H1 (cell line): ENCODE measurements around the gene BCL3. TPM values are rescaled to one million over a fixed set of nuclear protein-coding genes. Genes with fewer than 3 reads are reported as not detected.

Source experiments
- CTCF ChIA-PET: fragments of 300-600 bp; sonication (Branson Sonifier 250); formaldehyde crosslinking; loops from one replicate; lab custom pipeline; 2021; ENCODE audit not compliant: partially characterized antibody; lab: Charles Lee
- POLR2A ChIA-PET: fragments of 300-600 bp; sonication (Branson Sonifier 250); formaldehyde crosslinking; loops from one replicate; lab custom pipeline; 2021; ENCODE audit warnings: inconsistent platforms; ENCODE audit not compliant: partially characterized antibody; lab: Charles Lee
- DNase-seq, 2 experiments: peaks; one replicate each; pipeline versions ENCODE4 v3.0.0 to v3.0.0-alpha.2; 2010 to 2022; ENCODE audit warnings: low spot score in 2 of 2, low read depth in 1 of 2, mixed read lengths in 1 of 2
- FAIRE-seq: peaks from 2 replicates; lab custom pipeline; 2011; peaks lifted over from hg19 to GRCh38; lab: Jason Lieb, UNC
- H2AFZ ChIP-seq: 2 replicates; pipeline ENCODE4 v1.8.1; 2012; ENCODE audit warnings: low read length, inconsistent platforms
- H2AK5ac ChIP-seq: 2 replicates; pipeline ENCODE4 v1.6.1; 2013; ENCODE audit warnings: low read depth, low read length
- H2BK120ac ChIP-seq: replicated peaks from 2 replicates; pipeline ENCODE3; 2013; ENCODE audit warnings: low read depth, low read length, inconsistent platforms
- H2BK12ac ChIP-seq: 2 replicates; pipeline ENCODE4 v1.6.1; 2013; ENCODE audit warnings: low read depth, low read length
- H2BK15ac ChIP-seq: 2 replicates; pipeline ENCODE4 v1.6.1; 2013; ENCODE audit warnings: low read length
- H2BK20ac ChIP-seq: 2 replicates; pipeline ENCODE4 v1.6.1; 2013; ENCODE audit warnings: low read length
- H2BK5ac ChIP-seq: 2 replicates; pipeline ENCODE4 v1.6.1; 2013; ENCODE audit warnings: low read depth, low read length
- H3K14ac ChIP-seq: 2 replicates; pipeline ENCODE4 v1.6.1; 2013; ENCODE audit warnings: inconsistent platforms; ENCODE audit not compliant: insufficient read length
- H3K18ac ChIP-seq: 2 replicates; pipeline ENCODE4 v1.6.1; 2013; ENCODE audit warnings: low read length; ENCODE audit errors: extremely low read depth
- H3K23ac ChIP-seq: 2 replicates; pipeline ENCODE4 v1.6.1; 2013; ENCODE audit warnings: inconsistent platforms; ENCODE audit not compliant: insufficient read length
- H3K23me2 ChIP-seq: 2 replicates; pipeline ENCODE4 v1.6.1; 2013; ENCODE audit warnings: low read depth, low read length
- H3K27ac ChIP-seq: 2 replicates; pipeline ENCODE4 v1.6.1; 2011; ENCODE audit warnings: low read depth, low read length, inconsistent platforms
- H3K27me3 ChIP-seq, 4 experiments: replicated peaks in 1 of 4; 1 replicate in 1 of 4; 2 replicates in 3 of 4; pipeline versions ENCODE4 v1.6.1 to v1.8.1; 2011 to 2013; ENCODE audit warnings: low read length in 3 of 4, mild to moderate bottlenecking in 3 of 4, inconsistent platforms in 2 of 4, mixed read lengths in 2 of 4, moderate library complexity in 1 of 4; ENCODE audit not compliant: control insufficient read depth in 3 of 4, insufficient read depth in 3 of 4; ENCODE audit errors: extremely low read depth in 1 of 4
- H3K36me3 ChIP-seq, 4 experiments: 2 replicates each; pipeline versions ENCODE4 v1.6.1 to v1.8.1; 2011 to 2013; ENCODE audit warnings: mild to moderate bottlenecking in 4 of 4, low read length in 3 of 4, moderate library complexity in 2 of 4, control low read depth in 1 of 4, inconsistent platforms in 1 of 4; ENCODE audit not compliant: insufficient read depth in 4 of 4, control insufficient read depth in 2 of 4
- H3K4ac ChIP-seq: replicated peaks from 2 replicates; pipeline ENCODE3; 2013; ENCODE audit warnings: low read length, low read depth, mixed read lengths, inconsistent platforms; ENCODE audit not compliant: insufficient read length
- H3K4me1 ChIP-seq, 4 experiments: replicated peaks in 1 of 4; 1 replicate in 1 of 4; 2 replicates in 3 of 4; pipeline versions ENCODE4 v1.6.1 to v1.8.1; 2011 to 2013; ENCODE audit warnings: low read length in 3 of 4, inconsistent platforms in 2 of 4, mixed read lengths in 1 of 4; ENCODE audit not compliant: insufficient read depth in 4 of 4, control insufficient read depth in 3 of 4
- H3K4me2 ChIP-seq, 2 experiments: 2 replicates each; pipeline versions ENCODE4 v1.6.1 to v1.8.1; 2011 to 2013; ENCODE audit warnings: low read depth in 2 of 2, low read length in 2 of 2, control low read depth in 1 of 2, inconsistent platforms in 1 of 2, mild to moderate bottlenecking in 1 of 2; ENCODE audit not compliant: insufficient read depth in 1 of 2
- H3K4me3 ChIP-seq, 4 experiments: fragments of 200-600, 300-600 bp in 1 of 4; sonication (generic), shearing (Covaris generic), sonication (Bioruptor Twin) in 1 of 4; 2 replicates each; pipeline versions ENCODE4 v1.5.1 to v1.8.1; 2011 to 2016; ENCODE audit warnings: low read length in 4 of 4, low read depth in 3 of 4, control low read depth in 2 of 4, inconsistent platforms in 2 of 4, mild to moderate bottlenecking in 2 of 4, mixed read lengths in 1 of 4, moderate library complexity in 1 of 4; ENCODE audit not compliant: insufficient read depth in 2 of 4; ENCODE audit errors: extremely low read depth in 1 of 4
- H3K56ac ChIP-seq: replicated peaks from 2 replicates; pipeline ENCODE3; 2013; ENCODE audit warnings: low read depth, mild to moderate bottlenecking, mixed read lengths, low read length, inconsistent platforms; ENCODE audit not compliant: insufficient read length
- H3K79me1 ChIP-seq: 2 replicates; pipeline ENCODE4 v1.6.1; 2013; ENCODE audit warnings: low read depth, low read length, control low read depth
- H3K79me2 ChIP-seq, 2 experiments: 2 replicates each; pipeline versions ENCODE4 v1.6.1 to v1.8.1; 2012 to 2013; ENCODE audit warnings: low read length in 2 of 2, mild to moderate bottlenecking in 2 of 2, inconsistent platforms in 1 of 2; ENCODE audit not compliant: insufficient read depth in 2 of 2, control insufficient read depth in 1 of 2
- H3K9ac ChIP-seq, 4 experiments: replicated peaks in 1 of 4; 1 replicate in 1 of 4; 2 replicates in 3 of 4; pipeline versions ENCODE4 v1.6.1 to v1.8.1; 2011 to 2013; ENCODE audit warnings: low read depth in 3 of 4, low read length in 3 of 4, control low read depth in 2 of 4, mild to moderate bottlenecking in 2 of 4, moderate library complexity in 2 of 4, inconsistent platforms in 1 of 4; ENCODE audit errors: extremely low read depth in 1 of 4
- H3K9me3 ChIP-seq, 2 experiments: 2 replicates each; pipeline versions ENCODE4 v1.6.1 to v1.8.1; 2012 to 2013; ENCODE audit warnings: mild to moderate bottlenecking in 2 of 2, moderate library complexity in 2 of 2, control low read depth in 1 of 2, inconsistent platforms in 1 of 2, low read depth in 1 of 2, low read length in 1 of 2, mixed read lengths in 1 of 2; ENCODE audit not compliant: insufficient read depth in 2 of 2
- H4K20me1 ChIP-seq, 2 experiments: replicated peaks in 1 of 2; 2 replicates each; pipeline versions ENCODE3 to v1.8.1; 2011 to 2013; ENCODE audit warnings: inconsistent platforms in 2 of 2, low read length in 2 of 2, mild to moderate bottlenecking in 1 of 2; ENCODE audit not compliant: insufficient read depth in 2 of 2, control insufficient read depth in 1 of 2
- H4K5ac ChIP-seq: 2 replicates; pipeline ENCODE4 v1.6.1; 2013; ENCODE audit warnings: low read length, low read depth, mixed read lengths, inconsistent platforms; ENCODE audit not compliant: insufficient read length
- H4K8ac ChIP-seq: 2 replicates; pipeline ENCODE4 v1.8.0; 2013; ENCODE audit warnings: mild to moderate bottlenecking, moderate library complexity, low read length, inconsistent platforms; ENCODE audit not compliant: insufficient read depth; ENCODE audit errors: extremely low read depth
- H4K91ac ChIP-seq: replicated peaks from 2 replicates; pipeline ENCODE3; 2013; ENCODE audit warnings: low read length, mixed read lengths, inconsistent platforms; ENCODE audit not compliant: insufficient read length
- ATF3 ChIP-seq: IDR thresholded peaks from 2 replicates; pipeline ENCODE4 v1.6.1; 2011; ENCODE audit warnings: low read depth, mild to moderate bottlenecking, low read length; ENCODE audit not compliant: insufficient read depth
- EP300 ChIP-seq, 2 experiments: IDR thresholded peaks; 1 replicate in 1 of 2; 2 replicates in 1 of 2; pipeline ENCODE4 v1.6.1; 2011 to 2012; ENCODE audit warnings: low read depth in 2 of 2, low read length in 2 of 2, mild to moderate bottlenecking in 2 of 2, borderline replicate concordance in 1 of 2, inconsistent platforms in 1 of 2, moderate library complexity in 1 of 2
- GABPA ChIP-seq: IDR thresholded peaks from 2 replicates; pipeline ENCODE4 v1.6.1; 2011; ENCODE audit warnings: mild to moderate bottlenecking, low read length, moderate library complexity, borderline replicate concordance; ENCODE audit not compliant: insufficient read depth
- JUND ChIP-seq: IDR thresholded peaks from 2 replicates; pipeline ENCODE4 v1.6.1; 2011; ENCODE audit warnings: mild to moderate bottlenecking, improper control_type of control experiment, low read length
- NRF1 ChIP-seq: IDR thresholded peaks from 2 replicates; pipeline ENCODE4 v1.6.1; 2011; ENCODE audit warnings: mild to moderate bottlenecking, low read depth, low read length, improper control_type of control experiment
- POU5F1 ChIP-seq: IDR thresholded peaks from 2 replicates; pipeline ENCODE4 v1.6.1; 2011; ENCODE audit warnings: low read depth, mild to moderate bottlenecking, low read length, moderate library complexity
- RXRA ChIP-seq: IDR thresholded peaks from 2 replicates; pipeline ENCODE4 v1.6.1; 2011; ENCODE audit warnings: low read depth, mild to moderate bottlenecking, low read length, moderate library complexity; ENCODE audit not compliant: insufficient read depth
- SIX5 ChIP-seq: IDR thresholded peaks from 2 replicates; pipeline ENCODE4 v1.6.1; 2011; ENCODE audit warnings: mild to moderate bottlenecking, low read depth, low read length
- SUZ12 ChIP-seq: fragments of 200-600 bp; sonication (generic); IDR thresholded peaks from 2 replicates; pipeline ENCODE4 v1.6.1; 2012; ENCODE audit warnings: mild to moderate bottlenecking, inconsistent platforms, low read length, moderate library complexity, mixed read lengths
- USF2 ChIP-seq: IDR thresholded peaks from 2 replicates; pipeline ENCODE4 v1.6.1; 2011; ENCODE audit warnings: low read length, improper control_type of control experiment
- WGBS, 2 experiments: shearing (Covaris generic) in 1 of 2; methylation state at CpG; one replicate each; pipeline versions ENCODE4 v1.1.6 to v1.1.7; 2013 to 2015; ENCODE audit warnings: low lambda C conversion rate in 2 of 2, mixed read lengths in 2 of 2, inconsistent platforms in 1 of 2, low coverage in 1 of 2, missing lambda C conversion rate in 1 of 2; ENCODE audit not compliant: insufficient replicate concordance in 2 of 2, insufficient coverage in 1 of 2, insufficient read length in 1 of 2; ENCODE audit errors: extremely low coverage in 1 of 2, missing lambda C conversion rate in 1 of 2; 5-methylcytosine and 5-hydroxymethylcytosine counted together
- polyA plus RNA-seq, 7 experiments: library from polyadenylated mRNA; depleted of rRNA in 3 of 7; stranded (reverse) in 5 of 7; unstranded in 2 of 7; fragments of >200 nt in 5 of 7; fragments of 200-250 nt in 2 of 7; gene quantifications; 1 replicate in 5 of 7; 2 replicates in 1 of 7; 4 replicates in 1 of 7; pipeline versions ENCODE4 v1.2.1 to v1.2.3, GENCODE V29; 2011 to 2013; ENCODE audit warnings: missing spikeins in 2 of 7, mixed read lengths in 2 of 7
- total RNA-seq: library from RNA; stranded (reverse); fragmentation: NEBNext Ultra II Directional; extraction: Animal tissue kit (Norgen Biotek cat#: 25700); gene quantifications from 2 replicates; pipeline ENCODE4 v1.2.1, GENCODE V29; 2021

The BCL3 gene
- total and polyA plus RNA-seq, 2 of the 8 experiments (the other 6 are each of a cell fraction or from before 2014, with no cell fraction given): 0.88 to 2.4 TPM

GRCh38 chr19:44712864-44713515, 35.5 kb upstream of the BCL3 start:
- Histone ChIP-seq H3K4ac (no peak overlapping the region), H4K91ac (no peak overlapping the region), H2AK5ac (no peak overlapping the region), H4K5ac (no peak overlapping the region), H3K18ac (no peak overlapping the region), H3K27me3 (no peaks in the 10 kb centered on the region), H3K9ac (no peak overlapping the region), H2BK20ac (no peak overlapping the region), H4K20me1 (no peaks in the 10 kb centered on the region), H3K56ac (no peak overlapping the region), H3K36me3 (no peaks in the 10 kb centered on the region; a peak in 1 of 8 replicates), H3K23me2 (no peaks in the 10 kb centered on the region), H3K4me2 (no peak overlapping the region), H3K79me2 (no peaks in the 10 kb centered on the region), H4K8ac (no peak overlapping the region; the same call in 1 of the 2 replicates), H3K4me3 (no peak overlapping the region), H3K79me1 (no peaks in the 10 kb centered on the region), H3K23ac (no peak overlapping the region), H2BK12ac (no peak overlapping the region), H3K27ac (no peak overlapping the region), H2BK15ac (no peak overlapping the region), H2BK120ac (no peak overlapping the region), H3K9me3 (peaks cover 8 to 14% of the 10 kb centered on the region in 2 experiments), H3K14ac (no peak overlapping the region), H2BK5ac (no peak overlapping the region), H3K4me1 (no peaks in the 10 kb centered on the region), H2AFZ (no peak overlapping the region)
- CTCF ChIA-PET: interaction anchor here (0.6 to 4.5 kb wide), 8 partner anchors 10 to 142 kb away, joined by 3 to 31 read pairs (median 5); no protein-coding TSS in a partner anchor
- POLR2A ChIA-PET: interaction anchor here (0.9 to 1.7 kb wide), 2 partner anchors 10 to 42 kb away, joined by 3 to 6 read pairs; no protein-coding TSS in a partner anchor
- no peak for DNase-seq
- 64% methylated on average over 4 of the region's 4 CpGs; no CpG with 5 or more reads in 1 of the 2 experiments for WGBS, 2 experiments
- no peak for FAIRE-seq
- TF ChIP-seq EP300 (IDR thresholded peaks at IDR 0.05; ENCODE audit: borderline replicate concordance in 1 of 2, low read depth in 2 of 2, low read length in 2 of 2) (no peak), GABPA (no peak), JUND (no peak), SUZ12 (no peak), USF2 (peak; percentile 77), POU5F1 (no peak), SIX5 (peak; percentile 16; the same call in 1 of the 2 replicates), NRF1 (no peak), ATF3 (peak; percentile 41; the same call in 1 of the 2 replicates), RXRA (no peak)
